ENCODE results near the gene MAP3K21.

Gene MAP3K21

DNA sequence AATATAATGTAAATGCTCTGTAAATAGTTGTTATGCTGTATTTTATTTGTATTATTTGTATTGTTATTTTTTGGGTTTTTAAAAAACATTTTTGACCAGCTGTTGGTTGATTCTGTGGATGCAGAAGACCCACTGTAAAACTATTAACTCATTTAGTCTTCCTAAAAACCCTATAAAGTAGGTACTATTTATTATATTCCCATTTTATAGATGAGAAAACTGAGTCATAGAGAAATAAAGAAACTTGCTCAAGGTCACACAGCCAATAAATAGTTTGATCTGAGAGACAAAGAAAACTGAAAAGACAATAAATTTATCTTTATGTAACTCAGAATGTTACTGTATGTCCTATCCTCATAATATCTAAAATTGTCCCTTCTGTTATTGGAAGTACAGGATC is 1.2 kb upstream of the MAP3K21 start:
- DNase-seq (ENCODE audit: low read depth in 2 of 2): no peak

GRCh38 chr1:233326811-233327650 is 493 bp upstream of the MAP3K21 start:
- peak; percentile 62 to 78 for DNase-seq (ENCODE audit: low read depth in 2 of 2)

DNA sequence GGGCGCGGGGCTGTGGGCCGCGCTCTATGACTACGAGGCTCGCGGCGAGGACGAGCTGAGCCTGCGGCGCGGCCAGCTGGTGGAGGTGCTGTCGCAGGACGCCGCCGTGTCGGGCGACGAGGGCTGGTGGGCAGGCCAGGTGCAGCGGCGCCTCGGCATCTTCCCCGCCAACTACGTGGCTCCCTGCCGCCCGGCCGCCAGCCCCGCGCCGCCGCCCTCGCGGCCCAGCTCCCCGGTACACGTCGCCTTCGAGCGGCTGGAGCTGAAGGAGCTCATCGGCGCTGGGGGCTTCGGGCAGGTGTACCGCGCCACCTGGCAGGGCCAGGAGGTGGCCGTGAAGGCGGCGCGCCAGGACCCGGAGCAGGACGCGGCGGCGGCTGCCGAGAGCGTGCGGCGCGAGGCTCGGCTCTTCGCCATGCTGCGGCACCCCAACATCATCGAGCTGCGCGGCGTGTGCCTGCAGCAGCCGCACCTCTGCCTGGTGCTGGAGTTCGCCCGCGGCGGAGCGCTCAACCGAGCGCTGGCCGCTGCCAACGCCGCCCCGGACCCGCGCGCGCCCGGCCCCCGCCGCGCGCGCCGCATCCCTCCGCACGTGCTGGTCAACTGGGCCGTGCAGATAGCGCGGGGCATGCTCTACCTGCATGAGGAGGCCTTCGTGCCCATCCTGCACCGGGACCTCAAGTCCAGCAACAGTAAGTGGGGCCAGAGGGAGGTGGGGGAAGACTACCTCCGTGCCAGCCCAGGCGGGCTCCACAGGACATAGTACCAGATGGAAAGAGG is 808 bp downstream of the MAP3K21 start:
- no peak for DNase-seq (ENCODE audit: low read depth in 2 of 2)

DNA sequence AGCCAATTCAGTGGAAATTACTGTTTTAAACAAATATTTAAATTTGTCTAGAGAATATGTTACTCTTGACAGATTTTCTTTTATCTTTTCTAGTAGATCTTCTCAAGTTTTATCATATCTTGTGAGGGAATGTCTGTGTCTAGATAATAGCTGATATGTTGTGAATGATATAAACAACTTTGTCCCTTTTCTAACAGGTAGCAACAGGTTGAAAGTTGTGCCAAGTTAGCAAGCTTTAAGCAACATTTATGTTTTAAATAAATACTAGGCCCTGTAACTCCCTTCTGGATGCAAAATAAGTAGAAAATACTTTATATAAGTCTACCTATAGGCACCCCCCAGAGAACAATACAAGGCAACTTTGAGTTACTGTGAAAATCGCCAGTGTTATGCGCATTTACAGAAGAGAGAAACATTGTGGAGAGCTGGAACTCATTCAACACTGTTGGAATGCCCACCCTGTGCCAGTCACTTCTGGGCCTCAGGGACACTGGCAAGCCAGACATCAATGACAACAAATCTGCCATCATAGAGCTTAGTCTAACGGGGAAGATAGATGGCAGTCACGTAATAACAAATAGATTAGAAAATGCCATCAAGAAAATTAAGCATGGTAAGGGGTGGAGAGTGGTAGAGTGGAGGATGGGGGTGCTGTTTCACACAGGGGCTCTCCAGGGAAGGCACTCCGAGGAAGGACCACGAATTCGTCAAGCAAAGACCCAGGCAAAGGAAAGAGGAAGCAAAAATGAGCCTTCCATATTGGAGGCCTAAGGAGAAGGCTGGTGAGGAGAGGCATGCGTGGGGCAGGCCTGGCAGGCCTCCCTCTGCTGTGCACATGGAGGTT is 4.4 kb downstream of the MAP3K21 start:
- DNase-seq (ENCODE audit: low read depth in 2 of 2): no peak

DNA sequence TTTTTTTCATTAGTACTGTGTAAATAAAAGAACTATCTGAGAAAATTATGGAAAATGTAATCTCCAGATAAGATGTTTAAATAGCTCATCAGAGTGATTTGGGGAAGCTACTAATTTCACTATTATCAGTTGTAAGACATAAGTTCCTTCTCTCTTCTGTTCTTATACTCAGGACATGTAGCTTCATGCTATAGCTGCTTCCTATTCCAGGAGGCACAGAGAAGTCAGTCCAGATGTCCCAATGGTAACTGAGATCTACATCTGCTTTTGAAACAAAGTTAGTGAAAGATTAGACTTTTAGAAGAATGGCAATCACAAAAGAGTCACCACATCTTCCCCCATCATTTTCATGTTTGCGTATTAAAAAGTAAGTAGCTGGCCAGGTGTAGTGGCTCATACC is 5.6 kb downstream of the MAP3K21 start:
- no peak for DNase-seq (ENCODE audit: low read depth in 2 of 2)

DNA sequence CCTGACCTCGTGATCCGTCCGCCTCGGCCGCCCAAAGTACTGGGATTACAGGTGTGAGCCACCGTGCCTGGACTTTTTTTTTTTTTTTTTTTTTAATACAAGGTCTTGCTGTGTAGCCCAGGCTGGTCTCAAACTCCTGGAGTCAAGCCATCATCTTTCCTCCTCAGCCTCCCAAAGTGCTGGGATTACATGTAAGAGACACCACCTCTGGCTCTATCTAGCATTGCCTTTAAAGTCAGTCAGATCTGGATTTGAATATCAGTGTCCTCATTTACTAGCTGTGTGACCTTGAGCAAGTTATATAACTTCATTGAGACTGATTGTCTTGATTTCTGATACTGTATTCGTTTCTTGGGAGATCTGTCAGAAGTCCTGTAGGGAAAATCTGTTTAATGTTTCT is 6.6 kb downstream of the MAP3K21 start:
- no peak for DNase-seq (ENCODE audit: low read depth in 2 of 2)

DNA sequence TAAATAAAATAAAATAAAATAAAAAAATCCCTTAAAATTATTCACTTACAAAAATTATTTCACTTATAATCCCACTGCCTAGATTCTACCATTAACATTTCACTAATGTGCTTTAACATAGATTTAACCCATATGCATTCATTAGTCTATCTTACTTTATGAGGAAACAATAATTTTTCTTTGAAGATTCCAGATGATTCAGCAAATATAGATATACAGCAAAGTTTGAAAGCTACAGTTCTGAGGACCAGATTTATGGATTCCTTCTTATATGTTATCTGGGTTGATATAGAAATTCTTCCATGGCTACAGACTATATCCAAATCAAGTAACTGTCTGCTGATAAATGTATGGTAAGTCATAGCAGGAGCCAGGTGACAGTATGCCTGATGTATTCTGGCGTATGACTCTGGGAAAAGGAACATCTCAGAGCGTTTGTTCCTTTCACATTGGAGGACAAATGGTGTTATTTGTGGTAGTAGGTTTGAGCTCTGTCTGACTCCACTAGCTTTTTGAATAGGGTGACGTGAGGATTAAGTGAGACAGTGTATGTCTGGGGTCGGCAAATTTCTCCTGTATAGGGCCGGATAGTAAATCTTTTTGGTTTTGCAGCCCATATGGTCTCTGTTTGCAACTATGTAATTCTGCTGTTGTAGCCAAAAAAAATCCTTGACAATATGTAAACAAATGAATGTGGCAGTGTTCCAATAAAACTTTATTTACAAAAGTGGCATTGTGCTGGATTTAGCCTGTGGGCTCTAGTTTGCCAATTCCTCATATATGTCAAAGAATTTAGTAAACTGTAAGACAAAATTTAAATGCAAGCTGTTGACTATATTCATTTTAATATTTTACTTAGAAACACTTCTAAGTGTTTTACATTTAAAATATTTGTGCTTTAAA is 9.3 kb downstream of the MAP3K21 start:
- DNase-seq (ENCODE audit: low read depth in 2 of 2): no peak

- no peak for DNase-seq (ENCODE audit: low read depth in 2 of 2)
These were observed 10.0 kb downstream of the MAP3K21 start for GRCh38 chr1:233337505-233337904.

DNA sequence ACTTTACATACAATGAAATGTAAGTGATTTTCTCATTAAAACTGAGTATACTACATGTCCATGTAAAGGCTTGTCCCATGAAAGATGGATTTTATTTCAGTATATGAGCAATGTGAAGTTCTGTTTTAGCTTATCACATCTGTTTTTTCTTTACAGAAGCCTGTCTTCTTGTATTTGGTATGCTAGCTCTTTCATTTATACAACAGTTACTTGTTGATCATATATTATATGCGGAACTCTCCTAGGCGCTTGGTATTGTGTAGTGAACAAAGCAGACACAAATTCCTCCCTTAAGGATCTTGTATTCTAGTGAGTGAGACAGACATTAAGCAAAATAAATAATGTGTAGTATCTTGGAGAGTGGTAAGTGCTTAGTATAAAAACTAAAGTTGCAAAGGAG is 10.6 kb downstream of the MAP3K21 start:
- DNase-seq (ENCODE audit: low read depth in 2 of 2): no peak

DNA sequence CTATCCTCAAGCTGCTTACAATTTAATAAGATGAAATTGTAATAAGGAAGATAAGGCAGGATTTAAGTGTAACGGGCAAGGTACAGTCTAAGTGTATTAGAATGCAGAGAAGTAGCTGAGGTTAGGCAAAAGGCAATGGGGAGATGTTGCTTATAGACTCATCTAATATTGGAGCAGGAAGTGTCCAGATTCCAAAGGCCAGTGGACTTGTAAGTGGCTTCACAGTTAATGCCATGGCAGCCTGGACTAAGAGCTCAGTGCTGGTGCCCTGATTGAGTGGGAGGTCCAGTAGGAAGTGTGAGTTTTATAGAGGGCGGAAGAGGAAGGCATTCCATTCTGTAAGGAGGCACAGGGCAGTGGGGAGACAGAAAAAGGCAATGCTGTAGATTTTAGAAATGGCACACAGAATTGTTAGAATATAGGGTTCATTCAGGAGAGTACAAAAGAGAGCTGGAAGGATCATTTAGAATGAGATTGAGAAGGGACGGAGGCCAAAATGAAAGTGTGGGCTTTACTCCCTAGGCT is 12.6 kb downstream of the MAP3K21 start:
- no peak for DNase-seq (ENCODE audit: low read depth in 2 of 2)

- no peak for DNase-seq (ENCODE audit: low read depth in 2 of 2)
These were observed 13.5 kb downstream of the MAP3K21 start for GRCh38 chr1:233340966-233341516.

DNA sequence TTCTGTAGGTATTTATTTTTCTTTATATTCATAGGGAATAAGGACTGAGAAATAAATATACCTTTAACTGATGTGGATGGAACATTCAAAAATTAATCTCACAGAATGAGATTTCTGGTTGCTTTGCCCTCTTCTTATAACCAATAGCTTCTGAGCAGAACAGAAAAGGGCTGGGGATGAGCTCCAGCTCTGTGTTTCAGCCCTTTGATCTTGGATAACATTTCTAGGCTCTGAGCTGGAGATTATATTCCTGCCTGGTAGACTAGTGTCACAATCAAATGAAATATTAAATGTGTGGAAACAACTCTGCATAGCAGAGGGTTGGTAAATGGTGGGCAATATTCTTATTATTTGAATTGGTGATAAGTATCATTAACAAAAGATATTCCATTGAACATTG is 14.6 kb downstream of the MAP3K21 start:
- no peak for DNase-seq (ENCODE audit: low read depth in 2 of 2)

DNA sequence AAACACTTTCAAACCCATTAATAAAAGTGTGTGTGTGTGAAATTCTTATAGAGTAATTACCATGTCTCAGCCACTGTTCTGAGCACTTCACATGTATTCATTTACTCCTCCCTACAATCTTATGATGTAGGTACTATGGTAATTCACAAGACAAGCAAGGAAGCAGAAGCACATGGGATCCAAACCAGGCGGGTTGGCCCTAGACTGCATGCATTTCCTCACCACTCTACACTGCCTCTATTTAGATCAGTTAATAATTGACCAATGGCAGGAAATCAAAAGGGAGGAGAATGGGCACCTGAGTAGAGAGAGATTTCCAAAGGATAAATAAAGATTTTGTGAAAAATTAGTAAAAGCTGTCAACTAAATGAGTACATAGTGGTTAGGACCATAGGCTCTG is 15.7 kb downstream of the MAP3K21 start:
- no peak for DNase-seq (ENCODE audit: low read depth in 2 of 2)

DNA sequence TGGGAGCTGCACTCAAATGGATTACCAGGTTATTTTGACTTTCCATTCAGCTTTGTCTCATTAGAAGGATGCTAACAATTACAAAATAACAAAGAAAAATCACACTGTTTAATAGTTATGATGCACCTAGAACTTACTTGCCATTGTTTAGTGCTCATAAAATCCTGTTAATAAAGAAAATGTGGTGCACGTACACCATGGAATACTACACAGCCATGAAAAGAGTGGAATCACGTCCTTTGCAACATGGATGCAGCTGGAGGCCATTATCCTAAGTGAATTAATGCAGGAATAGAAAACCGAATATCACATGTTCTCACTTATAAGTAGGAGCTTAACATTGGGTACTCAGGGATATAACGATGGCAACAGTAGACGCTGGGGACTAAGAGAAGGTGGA is 19.8 kb downstream of the MAP3K21 start:
- DNase-seq (ENCODE audit: low read depth in 2 of 2): no peak

DNA sequence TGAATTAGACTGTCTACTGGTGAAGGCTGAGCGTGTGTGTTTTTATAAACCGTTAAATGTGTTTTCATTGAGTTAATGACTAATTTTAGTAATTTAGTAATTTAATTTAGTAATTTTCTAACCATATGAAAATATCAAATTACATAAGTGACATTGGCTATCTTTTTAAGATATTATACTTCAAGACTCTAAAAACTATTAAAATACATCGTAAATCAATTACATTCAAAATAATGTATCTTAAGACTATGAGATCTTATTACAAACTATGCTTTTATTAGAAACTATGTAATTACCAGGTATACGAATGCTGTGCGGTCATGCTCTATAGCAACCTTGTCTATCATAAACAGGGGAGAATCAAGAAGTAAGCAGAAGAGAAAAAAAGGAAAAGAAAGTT is 21.6 kb downstream of the MAP3K21 start:
- DNase-seq (ENCODE audit: low read depth in 2 of 2): no peak

GRCh38 chr1:233354983-233355382 is 27.5 kb downstream of the MAP3K21 start:
- no peak for DNase-seq (ENCODE audit: low read depth in 2 of 2)

- no peak for DNase-seq (ENCODE audit: low read depth in 2 of 2)
These were observed 28.5 kb downstream of the MAP3K21 start for GRCh38 chr1:233355841-233356704.

DNA sequence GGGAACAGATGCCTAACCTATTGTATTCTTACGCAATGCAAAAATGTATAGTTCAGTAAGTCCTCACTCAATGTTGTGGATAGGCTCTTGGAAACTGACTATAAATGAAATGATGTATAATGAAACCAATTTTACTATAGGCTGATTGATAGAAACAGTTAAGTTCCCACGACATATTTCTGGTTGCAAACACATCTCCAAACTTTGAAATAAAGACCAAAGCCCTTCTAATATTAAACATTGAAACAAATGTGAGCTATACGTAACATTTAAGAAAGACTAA is 29.1 kb downstream of the MAP3K21 start:
- no peak for DNase-seq (ENCODE audit: low read depth in 2 of 2)

DNA sequence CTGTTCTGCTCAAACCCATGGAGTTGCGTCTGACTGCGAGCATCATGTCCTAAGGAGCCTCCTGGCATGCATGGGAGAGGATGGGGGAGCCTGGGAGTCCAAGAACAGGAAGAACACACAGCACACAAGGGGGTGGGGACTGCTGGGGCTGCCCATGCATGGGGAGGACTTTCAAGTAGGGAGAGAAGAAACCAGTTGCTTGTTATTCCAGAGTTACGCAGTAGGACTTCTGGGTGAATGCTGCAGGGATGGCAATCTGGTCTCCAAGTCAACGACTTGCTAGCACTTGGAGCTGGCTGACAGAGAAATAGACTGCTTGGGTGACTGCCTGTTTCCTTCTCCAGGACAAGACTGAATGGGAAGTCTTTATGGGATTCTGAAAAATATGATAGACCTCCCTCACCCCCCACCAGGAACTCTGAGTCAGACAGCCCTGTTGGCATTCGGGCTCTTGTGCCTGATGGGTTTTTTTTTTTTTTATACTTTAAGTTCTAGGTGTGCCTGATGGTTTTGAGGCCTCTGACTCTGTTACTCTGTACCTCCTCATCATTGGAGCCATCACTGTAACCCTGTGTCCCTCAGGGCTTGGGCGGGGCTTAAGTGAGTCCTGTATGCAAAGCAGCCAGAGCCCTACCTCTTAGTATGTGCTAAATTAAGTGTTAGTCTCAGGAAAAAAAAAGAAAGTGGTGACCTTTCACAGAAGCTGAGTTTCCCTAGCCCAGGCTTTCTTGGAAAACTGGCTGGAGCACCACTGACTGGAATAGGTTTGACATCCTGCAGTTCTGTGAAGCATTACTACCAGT is 30.3 kb downstream of the MAP3K21 start:
- no peak for DNase-seq (ENCODE audit: low read depth in 2 of 2)
